ENCODE results near the gene ADARB1. TPM values are rescaled to one million over a fixed set of nuclear protein-coding genes. Genes with fewer than 3 reads are reported as not detected.

The ADARB1 gene
- total and polyA plus RNA-seq, 2 of the 4 experiments (the other 2 are of a cell fraction): 39.8 to 47.3 TPM

DNA sequence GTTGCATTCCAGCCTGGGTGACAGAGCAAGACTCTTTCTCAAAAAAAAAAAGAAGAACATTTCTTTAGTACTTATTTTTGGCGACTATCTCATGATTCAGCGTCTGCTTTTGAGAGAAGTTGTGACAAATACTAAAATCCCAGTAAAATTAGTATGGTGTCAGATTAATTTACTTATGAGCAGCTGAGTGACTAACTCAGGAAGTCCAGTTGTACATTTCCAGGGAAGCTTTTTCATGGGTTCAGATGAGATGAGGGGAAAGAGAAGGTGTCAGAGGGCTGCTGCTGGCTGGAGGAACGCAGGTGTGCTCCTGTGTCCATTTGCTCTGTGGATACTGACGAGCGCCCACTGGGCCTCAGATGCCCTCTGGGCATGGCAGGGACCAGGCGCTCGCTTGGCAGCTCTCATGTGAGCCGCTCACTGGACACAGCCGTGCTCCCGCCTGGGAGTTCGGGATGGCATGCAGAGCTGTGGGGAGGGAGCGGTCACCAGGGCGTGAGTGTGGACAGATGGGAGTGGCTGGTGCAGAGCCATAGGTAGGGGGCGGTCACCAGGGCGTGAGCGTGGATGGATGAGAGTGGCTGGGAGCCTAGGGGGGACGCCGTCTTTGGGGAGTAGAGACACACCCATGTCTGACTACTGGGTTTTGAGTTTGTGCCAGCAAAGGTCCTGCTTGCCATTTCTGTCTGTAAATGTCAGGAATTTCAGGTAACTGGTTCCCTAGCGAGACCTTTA lies 55.0 kb downstream of the ADARB1 start:
- ATAC-seq (ENCODE audit: low read depth) (no peak), DNase-seq (peak; percentile 41)
- Histone ChIP-seq H2BK20ac (ENCODE audit: low read depth, low read length) (no peak overlapping the region), H4K91ac (ENCODE audit: insufficient read depth, low read depth, low read length) (no peak overlapping the region), H3K9me1 (ENCODE audit: insufficient read depth, low read length) (0 out of 2 replicates have a peak, but pooled peaks cover 13% of the 10 kb centered on the region), H3K4me3 (ENCODE audit: insufficient read depth, low read depth, low read length) (no peak overlapping the region), H3K79me1 (ENCODE audit: low read depth in 1 of 2, low read length in 2 of 2) (peaks cover 36 to 77% of the 10 kb centered on the region in 2 experiments), H3K56ac (ENCODE audit: extremely low read depth, insufficient read depth, low read length) (no peak overlapping the region), H3K4me2 (ENCODE audit: low read depth, low read length) (peak overlapping the region; percentile 39), H2AK5ac (ENCODE audit: low read depth, low read length) (peak overlapping the region; percentile 56), H2AK9ac (replicated peaks; ENCODE audit: low read depth, low read length, poor library complexity) (no peak overlapping the region), H4K8ac (ENCODE audit: low read depth in 2 of 2, low read length in 2 of 2) (0 out of 4 replicates have a peak overlapping the region, but pooled peaks of 1 of the 2 experiments have one; percentile 10), H3K14ac (replicated peaks; ENCODE audit: low read depth, low read length) (no peak overlapping the region), H4K20me1 (ENCODE audit: insufficient read depth, low read length) (peaks cover 94% of the 10 kb centered on the region), H3K4ac (ENCODE audit: low read depth, low read length) (peak overlapping the region; percentile 5; the same call in 1 of the 2 replicates), H3K18ac (ENCODE audit: low read depth, low read length) (no peak overlapping the region; the same call in 1 of the 2 replicates), H3K27ac (ENCODE audit: insufficient read depth, low read length) (peak overlapping the region; percentile 46), H3K9me3 (ENCODE audit: control insufficient read depth, insufficient read depth, low read length) (no peaks in the 10 kb centered on the region), H3K23ac (ENCODE audit: low read depth, low read length) (no peak overlapping the region), H2AFZ (replicated peaks; ENCODE audit: low read length, poor library complexity) (no peak overlapping the region), H3K36me3 (ENCODE audit: control insufficient read depth, insufficient read depth, low read length) (peaks cover 53% of the 10 kb centered on the region), H2BK15ac (ENCODE audit: low read depth, low read length) (peak overlapping the region; percentile 5; the same call in 1 of the 3 replicates), H2BK5ac (ENCODE audit: low read depth, low read length, poor library complexity, severe bottlenecking) (peak overlapping the region; percentile 15), H3K4me1 (ENCODE audit: control insufficient read depth, insufficient read depth, low read length) (peaks cover 24% of the 10 kb centered on the region), H3K9ac (ENCODE audit: low read depth, low read length) (0 out of 2 replicates have a peak overlapping the region, but pooled peaks have one; percentile 23), H3K27me3 (ENCODE audit: control insufficient read depth, insufficient read depth, low read length) (no peaks in the 10 kb centered on the region), H4K5ac (ENCODE audit: low read depth, low read length) (no peak overlapping the region; the same call in 1 of the 2 replicates), H2BK120ac (ENCODE audit: low read depth, low read length) (no peak overlapping the region)
- intact Hi-C loops (cut with micrococcal nuclease): loop anchor here (2.0 kb wide), 2 partner anchors 53 to 181 kb away; no protein-coding TSS in a partner anchor
- CTCF ChIA-PET: interaction anchor here (0.7 to 4.0 kb wide), 7 partner anchors 11 to 277 kb away, joined by 3 to 27 read pairs (median 6); no protein-coding TSS in a partner anchor
- POLR2A ChIA-PET (ENCODE audit: unreplicated experiment): no interaction called here
- TF ChIP-seq FOS (IDR thresholded peaks at IDR 0.05; ENCODE audit: low read depth, low read length) (peak; percentile 2; the same call in 1 of the 2 replicates), BHLHE40 (IDR thresholded peaks at IDR 0.05; ENCODE audit: low read depth, low read length) (no peak), MXI1 (IDR thresholded peaks at IDR 0.05; ENCODE audit: borderline replicate concordance, low read depth, low read length) (no peak), MAFK (IDR thresholded peaks at IDR 0.05; ENCODE audit: low read depth, low read length) (no peak)
- TF ChIP-seq, protein P1, sequence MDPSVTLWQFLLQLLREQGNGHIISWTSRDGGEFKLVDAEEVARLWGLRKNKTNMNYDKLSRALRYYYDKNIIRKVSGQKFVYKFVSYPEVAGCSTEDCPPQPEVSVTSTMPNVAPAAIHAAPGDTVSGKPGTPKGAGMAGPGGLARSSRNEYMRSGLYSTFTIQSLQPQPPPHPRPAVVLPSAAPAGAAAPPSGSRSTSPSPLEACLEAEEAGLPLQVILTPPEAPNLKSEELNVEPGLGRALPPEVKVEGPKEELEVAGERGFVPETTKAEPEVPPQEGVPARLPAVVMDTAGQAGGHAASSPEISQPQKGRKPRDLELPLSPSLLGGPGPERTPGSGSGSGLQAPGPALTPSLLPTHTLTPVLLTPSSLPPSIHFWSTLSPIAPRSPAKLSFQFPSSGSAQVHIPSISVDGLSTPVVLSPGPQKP (IDR thresholded peaks at IDR 0.05; ENCODE audit: borderline replicate concordance, low read depth, low read length): no peak
- dilution Hi-C loops (cut with HindIII; ENCODE audit: low sequenced_read_pairs, unreplicated experiment): no loop called here
- 96% methylated on average over 9 of the region's 19 CpGs; no CpG with 5 or more reads in 1 of the 2 experiments for WGBS, 2 experiments (ENCODE audit: extremely low coverage in 2 of 2, insufficient read length in 1 of 2)
- in situ Hi-C loops (cut with MboI; ENCODE audit: low sequenced_read_pairs): loop anchor here (5.0 kb wide), 1 partner anchor 182 kb away; no protein-coding TSS in a partner anchor
- BruUV-seq (replicated peaks): no TSS peak

Measured in IMR-90 (cell line).